Measurements from ENCODE around the gene WDR5B.

Gene WDR5B

GRCh38 chr3:122410639-122411038, 5.2 kb downstream of the WDR5B start:
- DNase-seq = no peak

GRCh38 chr3:122410111-122410510, 5.8 kb downstream of the WDR5B start:
- no peak for DNase-seq

DNA sequence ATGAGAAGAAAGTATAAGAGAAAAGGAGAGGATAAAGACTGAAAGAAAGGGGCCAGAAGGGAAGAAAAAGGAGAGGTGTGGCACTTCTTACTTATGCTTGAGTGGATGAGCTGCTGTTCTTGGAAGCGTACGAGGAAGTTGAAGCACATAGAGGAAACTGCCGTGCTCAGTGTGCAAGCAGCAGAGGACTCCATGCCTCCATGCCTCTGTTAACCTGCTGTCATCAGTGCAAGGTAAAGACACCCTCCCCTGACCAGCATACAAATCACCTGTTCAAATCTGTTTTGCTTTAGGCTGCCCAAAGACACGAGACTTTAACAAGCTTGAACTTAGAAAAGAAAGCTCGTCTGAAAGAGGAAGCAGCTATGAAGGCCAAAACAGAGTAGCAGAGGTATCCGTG, 6.4 kb downstream of the WDR5B start:
- DNase-seq = no peak

- no peak for DNase-seq
Measured at GRCh38 chr3:122407946-122408345, 7.9 kb downstream of the WDR5B start.

- DNase-seq = no peak
Measured at GRCh38 chr3:122406198-122406597, 9.7 kb downstream of the WDR5B start.

DNA sequence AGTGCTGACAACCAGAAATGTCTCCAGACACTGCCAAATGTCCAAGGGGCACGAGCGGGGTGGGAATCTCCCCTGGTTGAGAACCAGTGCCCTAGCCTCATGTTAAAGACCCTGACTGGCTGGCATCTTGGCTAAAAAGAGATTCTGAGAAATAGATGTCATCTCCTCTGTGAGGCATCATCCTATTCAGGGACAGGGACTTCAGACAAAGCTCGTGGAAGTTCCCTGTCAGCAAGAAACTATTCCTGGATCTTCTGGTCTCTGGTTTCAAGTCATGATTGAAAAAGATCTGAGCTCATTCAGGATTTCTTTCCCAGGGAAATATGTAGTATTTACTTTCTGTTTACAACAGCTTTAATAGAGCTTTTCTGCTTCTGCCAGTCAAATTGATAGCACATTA, 10.8 kb downstream of the WDR5B start:
- no peak for DNase-seq

DNA sequence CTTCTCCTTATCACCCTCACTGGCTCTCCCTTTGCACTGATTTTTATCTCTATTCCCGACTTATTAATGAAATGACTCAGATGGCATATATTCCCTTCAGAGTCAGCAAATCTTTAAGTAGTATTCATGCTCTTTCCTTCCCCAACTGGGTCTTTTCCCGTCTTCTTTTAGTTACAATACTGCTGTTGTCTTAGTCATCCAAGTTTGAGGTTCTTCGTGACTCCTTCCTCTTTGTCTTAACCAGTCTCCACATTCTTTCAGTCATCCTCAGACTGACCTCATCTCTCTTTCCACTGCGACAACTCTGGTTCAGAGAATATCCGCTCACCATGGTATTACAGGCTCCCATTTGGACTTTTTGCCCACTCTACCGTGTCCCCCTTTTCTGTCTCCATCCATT, 12.4 kb downstream of the WDR5B start:
- no peak for DNase-seq

GRCh38 chr3:122398920-122399319, 16.9 kb downstream of the WDR5B start:
- no peak for DNase-seq

- no peak for DNase-seq
Measured at GRCh38 chr3:122397201-122397600, 18.7 kb downstream of the WDR5B start.

DNA sequence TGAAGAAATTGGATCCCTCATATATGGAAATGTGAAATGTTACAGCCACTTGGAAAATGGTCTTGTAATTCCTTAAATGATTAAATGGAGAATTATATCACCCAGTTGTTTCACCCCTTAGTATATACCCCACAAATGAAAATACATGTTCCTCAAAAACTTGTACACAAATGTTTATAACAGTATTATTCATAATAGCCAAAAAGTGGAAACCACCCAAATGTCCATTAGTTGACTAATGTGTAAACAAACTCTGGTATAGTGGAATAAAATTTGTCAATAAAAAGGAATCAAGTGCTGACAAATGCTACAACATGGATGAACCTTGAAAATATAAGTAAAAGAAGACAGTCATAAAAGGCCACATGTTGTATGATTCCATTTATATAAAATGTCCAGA, 19.4 kb downstream of the WDR5B start:
- no peak for DNase-seq

GRCh38 chr3:122395582-122395981, 20.3 kb downstream of the WDR5B start:
- no peak for DNase-seq

GRCh38 chr3:122394173-122394572, 21.7 kb downstream of the WDR5B start:
- no peak for DNase-seq

DNA sequence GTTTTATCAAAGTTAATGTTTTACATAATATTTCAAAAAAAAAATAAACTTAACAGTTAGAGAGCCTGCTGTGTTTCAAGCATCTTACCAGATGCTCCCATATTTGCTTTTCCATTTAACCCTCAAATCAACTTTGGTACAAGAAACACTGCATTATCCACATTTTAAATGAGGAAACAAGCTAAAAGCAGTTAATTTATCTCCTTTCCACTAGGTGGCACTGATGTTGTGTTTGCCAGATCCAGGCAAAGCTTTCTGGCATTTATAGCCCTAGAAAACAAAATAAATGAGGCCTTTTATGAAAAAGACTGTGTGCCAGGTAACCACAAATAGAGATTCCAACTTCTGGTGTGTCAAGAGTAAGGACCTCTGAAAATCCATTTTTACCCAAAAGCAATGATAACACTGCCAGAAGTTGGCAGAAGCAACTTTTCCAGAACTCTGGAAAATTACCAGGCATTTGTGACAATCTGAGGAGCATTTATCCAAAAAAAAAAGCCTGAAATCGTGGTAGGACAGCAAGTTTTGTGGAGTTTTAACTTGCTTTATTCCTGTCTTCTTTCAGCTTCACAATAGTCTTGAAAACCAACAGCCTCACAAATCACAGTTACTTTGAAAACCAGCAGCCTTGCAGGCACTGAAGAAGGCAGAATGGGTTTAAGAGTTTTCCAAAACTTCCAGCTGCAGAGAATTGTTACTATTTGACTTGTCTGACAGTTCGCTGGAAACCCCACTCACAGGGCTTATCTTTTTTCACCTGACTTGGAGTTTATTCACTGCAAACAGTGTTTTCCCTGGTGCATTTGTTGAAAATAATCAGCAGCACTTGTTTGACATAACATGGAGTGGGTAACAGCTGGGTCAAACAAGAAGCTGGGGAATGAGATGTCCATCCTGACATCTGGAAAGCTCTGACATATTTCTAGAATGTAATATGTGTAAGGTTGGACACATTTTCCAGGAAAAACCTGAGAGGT, 22.7 kb downstream of the WDR5B start:
- DNase-seq = no peak

DNA sequence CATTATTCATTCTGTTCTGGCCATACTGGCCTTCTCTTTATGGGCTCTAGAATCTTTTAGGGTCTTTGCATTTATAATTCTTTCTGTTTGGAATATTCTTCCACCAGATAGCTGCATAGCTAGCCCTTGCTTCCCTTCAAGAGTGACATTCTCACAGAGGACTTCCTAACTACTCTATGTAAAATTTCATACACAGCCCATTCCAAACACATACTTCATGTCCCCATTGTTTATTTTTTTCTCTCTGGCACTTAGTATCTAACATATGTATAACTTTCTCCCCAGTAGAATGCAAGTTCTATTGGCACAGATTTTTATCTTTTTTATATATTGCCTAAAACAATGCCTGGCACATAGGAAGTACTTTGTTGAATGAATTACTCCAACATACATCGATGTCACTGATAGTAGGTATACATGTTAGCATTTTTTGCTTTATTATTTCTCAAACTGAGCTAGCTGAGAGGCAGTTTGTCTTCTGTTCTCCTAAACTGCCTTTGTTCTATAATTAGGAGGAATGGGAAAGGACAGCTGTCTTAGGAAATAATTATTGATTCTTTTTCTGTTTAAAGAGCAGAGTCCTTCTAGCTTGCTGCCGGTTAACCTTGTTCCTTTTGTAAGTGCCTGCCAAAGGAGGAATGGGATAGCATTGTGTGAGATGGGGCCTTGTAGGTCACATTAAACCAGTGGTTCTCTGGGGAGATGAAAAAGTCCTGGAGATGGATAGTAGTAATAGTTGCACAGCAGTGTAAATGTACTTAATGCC, 24.0 kb downstream of the WDR5B start:
- no peak for DNase-seq

DNA sequence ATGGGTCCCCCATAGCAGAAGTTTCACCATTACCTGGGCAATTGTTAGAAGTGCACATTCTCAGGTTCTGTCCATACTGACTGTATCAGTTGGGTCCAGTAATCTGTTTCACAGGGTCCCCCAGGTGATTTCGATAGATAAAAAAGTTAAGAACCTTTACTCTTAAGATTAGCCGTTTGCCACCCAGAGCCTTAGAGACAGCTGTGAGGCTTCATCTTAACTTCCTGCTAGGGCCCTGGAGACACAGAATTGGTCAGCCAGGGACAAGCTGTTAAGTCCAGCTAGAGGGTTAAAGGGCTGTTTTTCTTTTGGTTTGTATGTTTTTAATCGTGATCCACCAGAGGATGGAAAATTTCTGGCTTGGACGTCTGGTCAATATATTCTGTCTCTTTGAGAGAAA, 25.2 kb downstream of the WDR5B start:
- DNase-seq = no peak

DNA sequence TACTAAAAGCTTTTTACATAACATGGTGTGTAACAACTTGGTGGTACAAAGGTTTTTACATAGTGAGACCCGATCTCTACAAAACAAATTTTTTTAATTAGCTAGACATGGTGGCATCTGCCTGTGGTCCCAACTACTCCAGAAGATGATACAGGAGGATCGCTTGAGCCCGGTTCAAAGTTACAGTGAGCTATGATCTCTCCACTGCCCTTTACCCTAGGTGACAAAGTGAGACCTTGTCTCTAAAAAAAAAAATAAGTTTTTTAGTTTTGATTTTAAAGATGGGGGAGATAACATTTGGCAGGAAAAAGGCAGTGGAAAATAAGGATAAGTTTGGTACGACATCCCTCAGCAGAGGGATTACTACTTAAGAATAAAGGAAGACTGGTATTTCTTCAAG, 26.0 kb downstream of the WDR5B start:
- DNase-seq = no peak

- no peak for DNase-seq
Measured at GRCh38 chr3:122389197-122389596, 26.7 kb downstream of the WDR5B start.

GRCh38 chr3:122387709-122388108, 28.2 kb downstream of the WDR5B start:
- no peak for DNase-seq

DNA sequence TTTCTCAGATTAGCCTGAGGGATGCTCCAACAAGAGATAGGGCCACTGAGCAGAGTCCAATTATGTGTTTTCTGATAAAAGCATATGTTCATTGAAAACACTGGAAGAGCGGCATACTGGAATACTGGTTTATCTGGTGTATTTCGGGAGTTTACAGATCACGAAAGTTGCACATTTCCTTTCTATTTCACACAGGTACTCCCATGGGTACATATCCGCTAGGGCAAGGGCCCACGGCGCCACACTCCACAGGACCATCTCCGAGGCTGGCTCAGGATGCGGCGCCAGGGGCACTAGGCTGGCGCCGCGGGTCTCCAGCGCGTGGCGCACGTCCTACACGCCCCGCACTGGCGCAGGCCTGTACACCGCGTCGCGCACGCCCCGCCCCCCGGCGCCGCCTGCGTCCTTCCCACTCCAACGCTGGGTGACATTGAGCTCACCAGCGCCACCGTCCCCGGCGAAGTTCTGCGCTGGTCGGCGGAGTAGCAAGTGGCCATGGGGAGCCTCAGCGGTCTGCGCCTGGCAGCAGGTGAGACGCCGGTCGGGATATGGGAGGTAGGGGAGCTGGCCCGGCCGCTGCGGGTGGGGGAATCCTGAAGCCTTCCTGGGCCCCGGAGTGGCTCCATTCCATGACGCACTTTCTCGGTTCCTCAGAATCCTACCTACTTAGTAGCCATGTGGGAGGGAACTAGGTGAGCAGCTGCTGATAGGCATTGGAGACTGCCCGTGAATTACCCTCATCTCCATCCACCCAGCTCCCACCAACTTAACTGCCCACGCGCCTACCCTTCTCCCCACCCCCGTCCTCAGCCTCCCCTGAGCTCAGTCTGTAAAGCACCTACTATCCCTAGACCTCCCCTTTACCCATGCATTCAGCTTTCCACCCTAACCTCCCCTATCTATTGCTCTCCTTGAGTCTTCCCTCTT, 31.8 kb downstream of the WDR5B start, which contains the start of gene FAM162A:
Gene FAM162A, plus strand, starts transcription at position 412 of the 927 bp plus-strand sequence. Its CDS starts 84 bp downstream, at position 496.
- DNase-seq = peak; percentile 94

GRCh38 chr3:122382888-122383666, 32.8 kb downstream of the WDR5B start, which contains the start of gene MIX23:
TSS of gene MIX23 (minus strand) at chr3:122383231. CDS start at chr3:122383224, 7 bp downstream.
- DNase-seq = peak; percentile 87

DNA sequence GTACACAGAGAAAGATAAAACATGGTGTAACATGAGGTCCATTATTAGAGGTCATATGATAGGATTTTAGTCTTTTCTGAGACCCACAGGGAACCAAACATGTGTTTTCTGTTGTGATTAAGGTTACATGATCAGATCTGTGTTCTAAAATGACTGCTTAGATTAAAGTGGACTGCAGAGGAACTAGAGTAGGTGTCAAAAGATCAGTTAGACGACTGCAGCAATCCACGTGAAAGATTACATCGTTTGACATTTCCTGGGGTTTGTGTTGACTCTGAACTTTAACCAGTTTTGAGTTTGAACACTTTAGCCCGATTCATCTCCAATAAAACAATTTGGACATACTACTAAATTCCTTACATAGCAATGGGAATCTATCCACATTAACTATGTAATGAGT, 37.9 kb downstream of the WDR5B start:
- DNase-seq = no peak
